Right renal cortex interstitium (tissue), 3 donors: ENCODE measurements around the gene HTR6. TPM values are rescaled to one million over a fixed set of nuclear protein-coding genes. Genes with fewer than 3 reads are reported as not detected.
"Not testable (repeated sequence)": the region's sequence is repeated elsewhere in the genome, so short reads cannot be mapped to it uniquely, and the experiment has no call there.

Experiments
- DNase-seq, 3 donors: peaks; one replicate each; pipeline ENCODE4 v3.0.0-alpha.2; 2013; ENCODE audit warnings: low read depth in 3 of 3, low spot score in 2 of 3
- polyA plus RNA-seq, 3 donors: library from polyadenylated mRNA; unstranded; fragments of 120-200 nt; gene quantifications; one replicate each; pipeline ENCODE4 v1.2.1, GENCODE V29; 2013; ENCODE audit not compliant: insufficient read length in 3 of 3

The HTR6 gene
- polyA plus RNA-seq, 3 donors = 1.3 to 1.4 (median 1.4) TPM

DNA sequence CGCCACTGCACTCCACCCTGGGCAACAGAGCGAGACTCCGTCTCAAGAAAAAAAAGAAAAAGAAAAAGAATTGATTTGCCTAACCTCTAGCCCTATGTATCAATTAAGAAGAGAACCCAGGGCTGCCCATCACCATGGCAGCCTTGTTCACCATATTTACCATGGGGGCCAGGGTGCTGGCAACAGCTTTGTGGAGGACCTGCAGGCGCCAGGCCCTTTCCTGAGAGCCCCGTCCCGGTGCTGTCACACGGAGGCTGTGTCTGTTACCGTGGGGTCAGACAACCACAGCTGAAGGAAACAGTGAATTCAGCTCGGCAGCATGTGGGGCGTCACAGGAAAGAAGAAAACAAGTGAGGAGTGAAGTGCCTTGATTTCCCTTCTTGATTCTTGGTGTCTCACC, 27.1 kb upstream of the HTR6 start:
- DNase-seq = no peak

DNA sequence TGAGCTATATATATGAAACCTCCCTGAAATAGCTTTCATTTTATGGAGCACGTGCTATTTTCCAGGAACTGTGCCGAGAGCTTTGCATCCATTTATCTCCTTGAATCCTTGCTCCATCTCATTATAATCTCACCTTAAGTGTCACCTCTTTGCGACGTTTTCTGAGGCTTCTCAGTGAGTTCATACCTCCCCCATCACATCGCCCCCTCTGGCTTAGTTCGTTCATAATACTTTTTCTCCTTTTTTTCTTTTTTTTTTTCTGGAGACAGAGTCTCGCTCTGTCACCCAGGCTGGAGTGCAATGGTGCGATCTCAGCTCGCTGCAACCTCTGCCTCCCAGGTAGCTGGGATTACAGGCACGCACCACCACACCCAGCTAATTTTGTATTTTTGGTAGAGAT, 25.4 kb upstream of the HTR6 start:
- DNase-seq = not testable (repeated sequence)

DNA sequence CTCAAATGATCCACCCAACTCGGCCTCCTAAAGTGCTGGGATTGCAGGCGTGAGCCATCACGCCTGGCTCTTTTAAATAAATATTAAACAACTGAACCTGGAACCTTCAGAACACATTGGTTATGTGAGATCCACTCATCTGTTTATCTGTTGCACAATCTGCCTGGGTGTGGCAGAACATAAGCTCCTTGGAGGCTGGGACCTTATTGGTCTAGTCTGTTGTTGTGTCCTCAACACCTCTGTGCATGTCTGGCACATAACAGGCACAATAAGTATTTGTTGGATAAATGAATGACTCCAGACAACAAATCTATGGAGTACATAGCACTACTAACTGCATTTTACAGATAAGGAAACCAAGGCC, 24.7 kb upstream of the HTR6 start:
- no peak for DNase-seq

DNA sequence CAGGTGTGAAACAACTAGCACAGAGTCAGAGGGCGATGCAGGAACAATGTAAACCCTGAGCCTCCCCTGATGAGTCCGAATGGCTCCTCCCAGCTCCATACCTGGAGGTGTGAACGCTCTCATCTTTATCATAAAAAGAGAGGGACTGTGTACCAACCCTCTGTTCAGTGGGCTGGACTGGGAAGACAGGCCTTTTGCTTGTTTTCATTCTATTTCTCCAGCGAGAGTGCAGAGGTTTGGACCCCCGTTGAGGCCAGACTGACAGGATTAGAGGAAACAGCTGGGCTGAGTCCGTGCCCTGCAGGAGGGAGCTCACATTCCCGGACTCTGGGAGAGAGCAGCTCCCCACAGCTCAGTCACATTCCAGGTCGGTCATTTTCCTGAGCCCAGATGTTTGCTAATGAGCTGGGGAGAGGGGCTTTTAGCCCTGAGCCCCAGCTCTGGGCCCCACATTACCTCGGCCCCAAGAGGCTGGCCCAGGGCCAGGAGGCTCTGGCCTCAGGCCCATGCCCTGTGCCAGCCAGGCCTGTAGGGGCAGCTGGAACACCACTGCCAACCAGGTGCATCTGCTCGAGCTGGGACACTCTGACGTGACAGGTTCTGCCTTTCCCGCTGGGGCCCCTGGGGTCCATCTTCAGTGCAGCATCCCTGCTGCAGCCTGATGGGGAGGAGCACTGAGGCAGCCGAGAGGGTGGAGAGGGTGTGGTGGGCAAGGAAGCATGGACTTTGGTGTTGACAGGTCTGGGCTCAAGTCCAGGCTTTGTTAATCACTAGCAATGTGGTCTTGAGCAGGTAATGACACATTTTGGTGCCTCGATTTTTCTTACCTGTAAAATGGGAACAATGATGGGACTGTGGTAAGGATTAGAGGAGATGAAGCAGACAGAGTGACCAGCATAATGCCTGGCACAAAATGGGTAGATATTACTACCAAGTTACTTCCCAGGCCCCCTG, 24.0 kb upstream of the HTR6 start:
- DNase-seq = no peak

DNA sequence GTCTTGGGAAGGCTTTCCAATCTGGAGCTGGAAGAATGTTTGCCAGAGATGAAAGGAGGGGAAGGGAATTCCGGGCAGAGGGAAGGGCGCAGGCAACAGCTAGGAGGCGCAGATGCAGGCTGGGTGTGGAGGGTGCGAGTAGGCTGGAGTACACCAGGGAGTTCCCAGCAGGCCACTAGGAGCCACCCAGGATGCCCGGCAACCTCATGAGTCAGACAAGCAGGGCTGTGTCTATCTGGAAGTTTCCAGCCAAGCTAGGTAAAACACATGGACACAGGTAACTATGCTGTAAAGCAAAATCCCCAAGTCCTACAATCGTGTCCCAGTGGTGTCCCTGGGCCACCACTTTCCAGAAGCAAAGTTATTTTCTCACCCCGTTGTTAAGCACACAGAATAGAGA, 21.6 kb upstream of the HTR6 start:
- DNase-seq = no peak

DNA sequence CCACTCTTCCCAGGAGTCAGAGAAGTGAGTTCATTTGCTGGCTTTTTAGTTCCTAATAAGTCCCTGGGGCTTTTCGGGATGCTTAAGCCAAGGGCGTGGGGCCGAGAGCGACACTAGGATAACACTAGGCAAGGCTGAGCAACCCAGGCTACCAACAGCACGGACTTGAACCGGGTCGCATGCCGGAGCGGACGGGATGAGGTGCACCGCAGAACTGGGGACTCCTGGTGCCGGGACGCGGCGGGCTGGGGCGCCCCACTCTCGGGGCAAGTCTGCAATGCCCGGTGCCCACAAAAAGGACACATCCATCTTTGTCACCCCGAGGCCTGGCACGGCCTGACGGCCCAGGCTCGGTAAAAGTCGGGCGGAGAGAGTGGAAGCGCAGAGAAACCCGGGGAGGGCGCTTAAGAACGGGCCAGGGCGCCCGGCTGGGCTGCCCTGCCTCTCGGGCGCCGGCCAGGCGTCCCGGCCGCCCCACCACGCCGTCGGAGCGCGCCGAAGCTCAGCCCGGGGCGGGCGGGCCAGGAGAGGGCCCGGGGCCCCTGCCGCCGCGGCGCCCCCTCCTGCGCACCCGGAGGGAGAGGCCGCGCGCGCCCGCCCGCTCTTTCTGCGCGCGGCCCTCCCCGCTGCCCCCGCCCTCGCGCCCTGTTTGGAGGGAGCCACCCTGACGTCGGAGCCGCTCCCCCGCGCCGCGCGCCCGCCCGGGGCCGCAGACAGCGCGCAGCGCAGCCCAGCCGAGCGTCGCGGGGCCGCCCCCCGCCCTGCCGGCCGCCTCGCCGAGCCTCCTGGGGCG, 20.9 kb upstream of the HTR6 start, which contains the start of gene NBL1:
Gene NBL1 (plus strand): TSS at position 710 of the 793 bp plus-strand sequence. CDS start 10,720 bp downstream, outside the sequence.
- no peak for DNase-seq

DNA sequence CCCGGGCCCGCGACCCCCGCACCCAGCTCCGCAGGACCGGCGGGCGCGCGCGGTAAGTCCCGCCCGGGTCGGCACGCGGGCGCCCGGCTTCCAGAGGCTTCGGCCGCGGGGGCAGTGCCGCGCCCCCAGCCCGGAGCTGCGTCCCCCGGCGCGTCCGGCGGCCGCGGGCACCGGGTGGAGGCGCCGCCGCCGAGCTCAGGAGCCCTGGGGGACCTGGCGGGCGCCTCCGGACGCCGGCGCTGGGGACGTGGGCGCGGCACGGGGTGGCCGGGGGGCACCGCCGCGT, 20.3 kb upstream of the HTR6 start:
- DNase-seq = no peak

DNA sequence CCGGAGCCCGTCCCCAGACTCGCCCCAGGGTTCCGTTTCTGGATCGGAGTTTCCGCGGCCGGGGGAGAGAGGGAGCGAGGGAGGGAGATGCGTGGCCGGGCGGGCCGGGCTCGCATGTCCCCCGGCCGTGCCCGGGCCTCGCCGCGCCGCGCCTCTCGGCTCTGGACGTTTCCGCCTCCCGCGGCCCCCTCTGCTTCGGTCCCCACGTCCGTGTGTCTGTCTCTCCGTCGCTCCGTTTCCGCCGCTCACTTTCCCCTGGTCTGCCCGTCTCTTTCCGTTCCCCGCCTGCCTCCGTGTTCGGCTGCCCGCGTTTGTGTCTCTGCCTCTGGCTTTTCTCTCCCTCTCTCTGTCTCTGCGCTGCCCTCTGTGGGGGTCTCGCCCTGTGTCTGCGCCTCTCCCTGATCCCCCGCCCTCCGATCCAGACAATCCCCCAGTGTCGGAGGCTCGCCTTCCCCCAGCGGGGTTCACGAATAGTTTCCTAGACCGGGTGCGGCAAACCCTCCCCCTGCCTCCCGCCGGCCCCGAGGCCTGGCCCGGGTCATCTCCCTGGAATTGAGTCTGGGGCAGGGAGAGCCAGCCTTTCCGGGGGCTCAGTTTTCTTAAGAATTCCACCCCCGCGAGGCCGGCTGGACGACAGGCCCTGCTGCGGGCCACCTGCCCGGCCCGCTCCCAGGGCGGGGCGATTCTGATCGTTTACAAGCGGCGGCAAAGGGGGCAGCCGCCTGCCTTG, 19.8 kb upstream of the HTR6 start:
- DNase-seq = no peak

DNA sequence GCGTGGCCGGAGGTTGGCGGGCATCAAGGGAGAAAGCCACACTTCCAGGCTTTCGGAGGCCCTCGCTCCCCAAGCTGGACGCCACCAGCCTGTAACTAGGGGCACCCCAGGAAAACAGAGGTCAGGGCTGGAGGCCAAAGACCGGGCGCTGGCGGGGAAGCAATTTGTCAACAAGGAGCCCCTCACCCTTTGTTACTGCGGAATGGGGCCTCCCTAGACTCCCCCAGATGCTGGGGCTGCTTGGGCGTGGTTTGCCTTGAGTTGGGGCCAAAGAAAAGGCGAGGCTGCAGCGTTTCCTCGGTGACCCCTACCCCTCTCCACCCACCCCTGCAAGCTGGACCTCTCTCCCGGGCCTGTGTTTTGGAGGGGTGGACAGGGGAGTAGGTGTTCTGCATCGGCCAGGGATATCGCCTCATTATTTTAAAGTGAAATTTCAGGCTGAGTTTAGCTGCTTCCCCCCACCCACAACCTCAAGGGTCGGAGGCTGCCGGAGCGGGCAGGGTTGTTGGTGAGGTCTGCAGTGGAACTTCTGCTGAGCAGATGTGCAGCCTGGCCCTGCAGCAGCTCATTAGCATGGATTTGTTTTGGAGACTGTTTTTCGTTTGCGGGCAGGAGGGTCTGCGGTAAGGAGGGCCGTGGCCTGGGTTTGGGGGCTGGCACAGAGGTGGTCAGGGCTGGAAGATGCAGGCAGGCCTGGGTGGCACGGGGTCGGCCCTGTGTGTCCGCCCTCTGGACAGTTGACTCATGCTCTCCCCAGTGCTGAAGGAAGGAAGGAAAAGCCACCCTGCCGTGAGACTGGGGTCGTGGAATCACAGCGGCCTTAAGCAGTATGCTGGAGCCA, 19.0 kb upstream of the HTR6 start:
- DNase-seq = no peak

DNA sequence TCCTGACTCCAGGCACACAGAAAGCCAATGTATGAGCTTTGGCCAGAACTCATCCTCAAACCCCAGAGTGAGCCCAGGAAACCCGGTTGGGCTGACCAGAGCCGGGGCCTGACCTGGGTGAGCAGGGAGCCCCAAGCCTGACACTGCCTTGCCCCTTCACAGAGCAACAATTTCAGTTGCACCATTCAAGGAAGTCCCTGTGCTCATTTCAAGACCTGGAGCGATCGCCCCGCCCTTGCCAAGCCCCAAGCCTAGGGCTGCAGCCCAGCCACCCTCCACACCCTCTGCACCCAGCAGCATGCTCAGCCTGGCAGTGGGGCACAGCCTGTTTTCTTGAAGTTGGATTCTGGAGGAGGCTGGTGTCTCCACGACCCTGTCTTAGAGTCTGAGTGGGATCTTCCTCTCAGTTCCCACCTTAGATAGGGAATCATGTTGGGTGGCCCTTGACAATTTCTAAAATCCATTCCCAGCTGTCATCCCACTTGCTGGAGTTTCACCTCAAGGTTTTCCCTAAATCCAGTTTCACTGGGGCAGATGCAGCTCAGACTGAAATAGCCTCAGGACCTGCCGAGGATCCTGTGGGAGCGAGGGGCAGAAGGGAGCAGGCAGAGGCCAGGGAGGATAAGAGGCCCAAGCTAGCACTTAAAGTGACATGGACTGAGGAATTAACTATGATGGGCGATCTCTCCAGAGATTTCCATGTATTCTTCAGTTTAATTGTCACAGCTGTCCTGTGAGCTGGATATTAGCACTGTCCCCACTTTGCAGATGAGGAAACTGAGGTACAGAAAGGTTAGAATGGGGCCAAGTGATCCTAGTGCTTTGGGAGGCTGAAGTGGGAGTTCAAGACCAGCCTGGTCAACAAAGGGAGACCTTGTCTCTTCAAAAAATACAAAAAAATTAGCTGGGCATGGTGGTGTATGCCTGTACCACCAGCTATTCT, 18.0 kb upstream of the HTR6 start:
- no peak for DNase-seq

DNA sequence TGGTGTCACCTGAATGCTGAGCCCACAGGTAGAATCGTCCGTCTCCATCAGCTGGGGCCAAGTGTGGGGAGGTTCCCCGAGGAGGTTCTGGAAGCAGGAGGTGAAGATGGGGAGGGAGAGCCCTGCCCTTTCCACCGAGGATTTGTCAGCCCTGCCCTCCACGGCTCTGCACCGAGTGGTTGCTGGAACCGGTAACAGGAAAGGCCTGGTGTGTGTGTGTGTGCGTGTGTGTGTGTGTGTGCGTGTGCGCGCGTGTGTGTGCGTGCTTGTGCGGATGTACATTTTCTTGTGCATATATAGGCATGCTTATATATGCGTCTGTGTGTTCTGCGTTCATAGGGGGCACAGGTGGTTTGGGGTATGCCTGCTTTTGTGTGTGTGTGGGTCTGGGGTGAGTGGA, 17.0 kb upstream of the HTR6 start:
- no peak for DNase-seq

DNA sequence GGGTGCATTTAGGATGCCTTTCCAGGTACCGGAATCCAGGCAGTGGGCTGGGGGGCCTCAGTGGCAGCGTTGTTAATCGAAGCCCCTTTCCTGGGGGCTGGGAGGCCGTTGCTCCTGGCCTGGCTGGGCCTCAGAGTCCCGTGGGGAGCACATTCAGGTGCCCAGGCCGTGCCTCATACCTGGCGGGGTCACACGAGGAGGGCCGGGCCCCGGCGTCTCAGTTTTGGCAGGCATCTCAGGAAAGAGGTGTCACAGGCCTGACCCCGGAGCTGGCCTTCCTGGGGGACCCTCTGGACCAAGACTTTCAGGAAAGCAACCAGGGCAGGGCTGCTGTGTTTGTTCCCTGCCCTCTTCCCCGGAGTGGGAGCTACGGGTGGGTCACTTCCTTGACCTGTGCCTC, 16.4 kb upstream of the HTR6 start:
- no peak for DNase-seq

DNA sequence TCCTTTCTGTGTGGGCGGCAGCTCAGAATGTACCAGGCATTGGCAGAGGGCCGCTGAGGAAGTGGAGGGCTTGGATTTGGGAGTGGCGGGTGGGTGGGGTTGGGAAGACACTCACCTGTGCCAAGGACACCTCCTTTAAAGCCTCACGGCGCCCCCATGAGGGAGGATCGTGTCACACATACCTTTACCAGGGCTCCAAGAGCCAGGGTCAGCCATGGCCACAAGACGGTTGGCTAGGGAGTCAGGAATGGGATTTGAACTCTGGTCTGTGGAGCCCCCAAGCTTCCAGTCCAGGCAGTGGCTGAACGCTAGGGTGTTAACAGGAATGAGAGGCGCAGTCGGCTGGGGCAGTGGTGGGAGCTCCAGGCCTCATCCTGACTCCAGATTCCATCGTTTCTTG, 16.0 kb upstream of the HTR6 start:
- no peak for DNase-seq

DNA sequence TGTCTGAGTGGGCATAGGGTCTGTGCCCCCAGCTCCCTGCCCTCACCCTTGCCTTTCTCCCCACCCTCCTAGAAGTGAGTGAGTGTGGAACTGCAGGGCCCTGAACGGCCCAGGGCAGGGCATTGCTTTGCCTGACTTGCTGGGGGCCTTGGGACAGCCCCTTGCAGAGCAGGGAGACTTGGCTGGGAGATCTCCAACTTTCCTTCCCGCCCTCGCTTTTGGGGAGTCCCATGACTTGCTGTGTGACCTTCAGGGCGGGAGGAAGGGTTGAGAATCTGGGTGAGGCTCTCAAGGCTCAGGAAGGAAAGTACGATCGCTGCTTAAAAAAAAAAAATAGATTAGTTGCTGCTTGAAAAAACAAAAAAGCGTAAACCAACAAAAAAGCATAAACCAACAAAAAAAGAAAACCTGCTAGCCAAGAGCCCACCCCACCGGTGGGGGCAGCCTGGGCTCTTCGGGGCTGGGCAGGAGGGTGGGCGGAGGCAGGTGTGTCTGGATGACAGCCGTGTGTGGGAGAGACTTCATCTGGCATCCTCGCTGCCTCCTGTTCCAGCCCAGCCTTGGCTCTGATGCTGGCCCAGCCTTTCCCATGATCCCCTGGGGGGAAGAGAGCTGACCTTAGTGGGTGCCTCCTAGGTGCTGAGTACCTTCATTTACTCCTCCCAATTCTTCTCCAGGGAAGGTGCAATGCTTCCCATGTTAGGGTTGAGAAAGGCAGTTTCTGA, 14.1 kb upstream of the HTR6 start:
- no peak for DNase-seq

DNA sequence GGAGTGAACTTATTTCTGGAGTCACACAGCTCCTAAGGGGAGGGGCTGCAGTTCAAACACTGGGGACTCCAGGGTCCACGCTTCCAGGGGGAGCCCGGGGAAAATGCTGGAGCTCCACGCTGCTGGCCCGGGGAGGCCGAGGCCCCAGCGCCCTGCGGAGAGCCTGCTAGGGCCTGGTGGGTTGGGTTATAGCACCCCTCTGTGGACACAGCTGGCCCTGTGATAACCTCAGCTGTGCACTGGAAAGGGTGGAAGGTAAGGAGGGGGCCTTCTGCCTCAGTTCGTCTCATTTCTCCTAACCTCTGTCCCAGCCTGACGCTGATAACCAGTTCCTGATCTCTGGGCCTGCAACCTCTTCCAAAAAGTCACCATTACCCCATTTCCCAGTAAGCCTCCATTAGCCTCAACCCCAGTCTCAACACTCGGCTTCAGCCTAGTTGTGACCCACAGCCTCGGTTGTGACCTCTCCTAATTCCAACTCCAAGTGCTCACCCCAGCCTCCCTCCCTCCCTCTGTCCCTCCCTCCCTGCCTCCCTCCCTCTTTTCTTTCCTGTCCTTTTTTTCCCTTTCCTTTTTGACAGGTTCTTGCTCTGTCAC, 13.4 kb upstream of the HTR6 start:
- no peak for DNase-seq

DNA sequence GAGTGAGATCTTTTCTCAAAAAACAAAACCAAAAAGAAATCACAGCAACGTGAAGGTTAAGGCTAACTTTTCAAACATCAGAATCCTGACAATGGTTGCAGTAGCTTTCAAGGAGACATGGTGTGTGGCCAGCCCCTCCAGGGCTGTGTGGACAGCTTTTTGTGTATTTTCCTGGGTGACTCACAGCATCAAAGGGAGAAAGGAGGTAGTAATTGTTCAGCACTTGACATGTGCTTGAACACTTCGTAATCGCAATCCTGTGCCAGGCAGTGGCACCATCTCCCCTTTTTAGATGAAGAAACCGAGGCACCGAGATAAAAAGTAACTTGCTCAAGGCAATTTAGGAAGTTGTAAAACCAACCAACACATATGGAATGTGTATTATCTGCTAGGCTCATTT, 10.3 kb upstream of the HTR6 start:
- DNase-seq = no peak

DNA sequence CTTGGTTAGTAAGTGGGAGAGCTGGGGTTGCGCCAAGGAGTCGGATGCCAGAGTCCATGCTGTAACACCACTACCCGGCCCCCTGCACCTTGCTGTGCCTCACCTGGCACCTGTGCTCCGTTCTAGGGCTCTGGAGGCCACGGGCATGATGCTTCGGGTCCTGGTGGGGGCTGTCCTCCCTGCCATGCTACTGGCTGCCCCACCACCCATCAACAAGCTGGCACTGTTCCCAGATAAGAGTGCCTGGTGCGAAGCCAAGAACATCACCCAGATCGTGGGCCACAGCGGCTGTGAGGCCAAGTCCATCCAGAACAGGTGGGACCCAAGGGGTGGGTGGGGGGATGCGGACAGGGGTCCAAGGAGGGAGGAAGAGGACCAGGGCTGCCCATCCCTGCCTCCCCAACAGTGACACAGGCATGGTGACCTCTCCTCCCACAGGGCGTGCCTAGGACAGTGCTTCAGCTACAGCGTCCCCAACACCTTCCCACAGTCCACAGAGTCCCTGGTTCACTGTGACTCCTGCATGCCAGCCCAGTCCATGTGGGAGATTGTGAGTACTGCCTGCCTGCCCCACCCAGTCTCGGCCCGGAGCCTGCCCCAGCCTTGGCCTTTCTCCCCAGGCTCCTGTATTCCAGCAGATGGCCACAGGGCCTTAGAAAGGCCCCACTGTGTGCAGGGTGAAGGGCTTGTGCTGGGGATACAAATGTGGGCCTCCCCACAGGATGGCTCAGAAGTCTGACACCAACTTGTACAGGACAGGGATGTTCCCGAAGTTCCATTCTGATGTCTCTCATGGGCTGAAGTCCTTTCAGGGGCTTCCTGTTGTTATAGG, 9.6 kb upstream of the HTR6 start:
- DNase-seq = no peak

DNA sequence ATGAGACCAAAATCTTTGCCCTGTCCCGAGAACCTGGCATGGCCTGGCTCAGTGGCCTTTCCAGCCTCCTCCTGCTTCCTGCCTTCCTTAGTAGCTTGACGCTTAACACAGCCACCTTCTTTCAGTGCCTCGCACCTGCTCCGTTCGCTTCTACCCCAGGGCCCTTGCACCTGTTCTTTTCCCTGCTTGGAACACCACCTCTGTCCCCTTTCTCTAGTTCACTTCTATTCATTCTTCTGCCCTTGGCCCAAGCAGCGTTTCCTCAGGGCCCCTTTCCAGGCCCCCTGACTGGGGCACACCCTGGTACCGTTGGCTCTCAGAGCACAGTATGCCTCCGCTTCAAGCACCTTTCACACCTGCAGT, 9.0 kb upstream of the HTR6 start:
- no peak for DNase-seq
